ENCODE data around the gene TATDN2.

The TATDN2 gene

GRCh38 chr3:10248184-10248983, at the start of gene TATDN2:
Gene TATDN2 (plus strand): TSS chr3:10248459. CDS start chr3:10249201, 742 bp downstream.
- Histone ChIP-seq H3K36me3 (ENCODE audit: insufficient read depth, low read length) (peaks cover 17% of the 10 kb centered on the region), H3K9me3 (ENCODE audit: low read length) (peaks cover 2% of the 10 kb centered on the region), H3K27me3 (ENCODE audit: insufficient read depth, low read length) (no peaks in the 10 kb centered on the region), H2AFZ (ENCODE audit: low read depth, low read length) (peak within 1 kb of the TSS; percentile 80), H3K4me1 (ENCODE audit: insufficient read depth, low read length) (peaks cover 19% of the 10 kb centered on the region), H3K4me3 (ENCODE audit: low read length) (peak within 1 kb of the TSS; percentile 63)

- Histone ChIP-seq H2AFZ (ENCODE audit: low read depth, low read length) (no peak overlapping the region), H3K4me3 (ENCODE audit: low read length) (no peak overlapping the region), H3K9me3 (ENCODE audit: low read length) (no peaks in the 10 kb centered on the region), H3K4me1 (ENCODE audit: insufficient read depth, low read length) (peaks cover 4% of the 10 kb centered on the region), H3K27me3 (ENCODE audit: insufficient read depth, low read length) (no peaks in the 10 kb centered on the region), H3K36me3 (ENCODE audit: insufficient read depth, low read length) (no peaks in the 10 kb centered on the region)
Observed at GRCh38 chr3:10198761-10199649, 49.3 kb upstream of the TATDN2 start.

- no peak overlapping the region for H2AFZ ChIP-seq (ENCODE audit: low read depth, low read length)
- no peak overlapping the region for H3K4me3 ChIP-seq (ENCODE audit: low read length)
- no peaks in the 10 kb centered on the region for H3K27me3 ChIP-seq (ENCODE audit: insufficient read depth, low read length)
- no peaks in the 10 kb centered on the region for H3K9me3 ChIP-seq (ENCODE audit: low read length)
- no peaks in the 10 kb centered on the region for H3K4me1 ChIP-seq (ENCODE audit: insufficient read depth, low read length)
- no peaks in the 10 kb centered on the region for H3K36me3 ChIP-seq (ENCODE audit: insufficient read depth, low read length)
Observed at GRCh38 chr3:10204921-10205320, 43.3 kb upstream of the TATDN2 start.

DNA sequence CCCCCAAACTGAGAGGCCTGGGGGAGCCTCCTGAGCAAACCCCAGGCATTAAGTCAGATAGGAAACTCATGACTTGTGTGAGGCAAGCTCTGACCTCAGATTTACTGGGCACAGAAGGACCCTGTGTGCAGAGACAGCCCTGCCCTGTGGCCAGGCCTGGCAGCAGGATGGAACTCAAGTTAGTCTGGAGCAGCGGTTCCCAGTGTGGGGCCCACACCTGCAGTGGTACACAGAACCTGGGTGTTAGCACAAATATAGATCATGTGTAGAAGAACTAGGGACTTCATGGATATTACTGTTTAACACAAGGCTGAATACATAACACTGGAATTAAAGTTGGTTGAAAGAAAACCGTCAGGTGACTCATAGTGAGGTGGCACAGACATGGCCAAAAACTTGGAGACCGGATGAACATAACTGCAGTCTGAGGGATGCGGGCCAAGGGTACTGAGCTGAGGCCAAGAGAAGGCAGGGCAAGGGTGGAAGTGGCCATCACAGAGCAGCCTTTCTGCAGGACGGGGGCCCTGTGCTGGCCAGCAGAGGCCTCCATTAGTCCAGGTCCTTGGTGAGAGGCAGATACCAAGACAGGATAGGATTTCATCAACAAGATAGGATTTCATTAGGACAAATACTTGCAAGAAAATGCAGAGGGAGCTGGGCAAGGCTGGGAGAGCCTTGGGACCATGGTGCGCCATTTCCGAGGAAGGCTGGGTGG, 42.7 kb upstream of the TATDN2 start:
- H3K4me3 ChIP-seq (ENCODE audit: low read length), result no peak overlapping the region
- H3K9me3 ChIP-seq (ENCODE audit: low read length), result no peaks in the 10 kb centered on the region
- H3K36me3 ChIP-seq (ENCODE audit: insufficient read depth, low read length), result no peaks in the 10 kb centered on the region
- H2AFZ ChIP-seq (ENCODE audit: low read depth, low read length), result no peak overlapping the region
- H3K4me1 ChIP-seq (ENCODE audit: insufficient read depth, low read length), result no peaks in the 10 kb centered on the region
- H3K27me3 ChIP-seq (ENCODE audit: insufficient read depth, low read length), result no peaks in the 10 kb centered on the region

DNA sequence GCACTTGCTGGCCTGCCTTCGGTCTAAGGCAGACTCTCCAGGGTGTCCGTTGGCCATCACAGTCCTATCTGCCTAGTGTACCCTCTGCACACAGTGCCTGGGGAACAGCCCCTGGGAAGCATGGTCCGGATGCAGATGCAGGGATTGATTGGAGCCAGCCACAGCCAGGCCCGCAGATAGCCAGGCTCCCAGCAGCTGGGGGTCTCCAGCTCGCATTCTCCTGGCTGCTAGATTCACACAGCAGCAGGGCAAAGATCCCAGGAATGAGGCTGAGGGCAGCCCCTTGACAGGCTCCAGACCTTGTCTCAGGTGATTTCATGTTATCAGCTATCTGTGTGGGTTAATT, 42.1 kb upstream of the TATDN2 start:
- Histone ChIP-seq H3K4me1 (ENCODE audit: insufficient read depth, low read length) (no peaks in the 10 kb centered on the region), H2AFZ (ENCODE audit: low read depth, low read length) (no peak overlapping the region), H3K4me3 (ENCODE audit: low read length) (no peak overlapping the region), H3K27me3 (ENCODE audit: insufficient read depth, low read length) (no peaks in the 10 kb centered on the region), H3K36me3 (ENCODE audit: insufficient read depth, low read length) (no peaks in the 10 kb centered on the region), H3K9me3 (ENCODE audit: low read length) (no peaks in the 10 kb centered on the region)

DNA sequence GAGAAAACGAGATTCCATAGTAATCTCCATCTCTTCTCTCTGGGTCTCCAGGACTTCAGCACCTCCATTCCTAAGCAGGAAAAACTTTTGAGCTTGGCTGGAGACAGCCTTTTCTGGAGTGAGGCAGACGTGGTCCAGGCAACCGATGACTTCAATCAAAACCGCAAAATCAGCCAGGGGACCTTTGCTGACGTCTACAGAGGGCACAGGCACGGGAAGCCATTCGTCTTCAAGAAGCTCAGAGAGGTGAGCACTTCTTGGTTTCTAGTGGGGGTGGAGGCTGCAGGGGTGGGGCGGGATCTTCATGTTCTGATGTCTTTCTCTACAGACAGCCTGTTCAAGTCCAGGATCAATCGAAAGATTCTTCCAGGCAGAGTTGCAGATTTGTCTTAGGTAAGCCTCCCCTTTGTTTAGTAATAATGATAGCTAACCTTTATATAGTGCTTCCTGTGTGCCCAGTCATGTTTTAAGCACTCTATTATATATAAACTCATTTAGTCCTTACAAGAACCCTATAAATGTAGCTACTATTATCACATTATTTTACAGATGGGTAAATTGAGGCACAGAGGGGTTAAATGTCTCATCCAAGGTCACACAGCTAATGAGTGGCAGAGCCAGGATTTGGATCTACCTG, 35.0 kb upstream of the TATDN2 start:
- Histone ChIP-seq H3K4me3 (ENCODE audit: low read length) (no peak overlapping the region), H3K9me3 (ENCODE audit: low read length) (no peaks in the 10 kb centered on the region), H3K27me3 (ENCODE audit: insufficient read depth, low read length) (no peaks in the 10 kb centered on the region), H2AFZ (ENCODE audit: low read depth, low read length) (no peak overlapping the region), H3K36me3 (ENCODE audit: insufficient read depth, low read length) (no peaks in the 10 kb centered on the region), H3K4me1 (ENCODE audit: insufficient read depth, low read length) (no peaks in the 10 kb centered on the region)

DNA sequence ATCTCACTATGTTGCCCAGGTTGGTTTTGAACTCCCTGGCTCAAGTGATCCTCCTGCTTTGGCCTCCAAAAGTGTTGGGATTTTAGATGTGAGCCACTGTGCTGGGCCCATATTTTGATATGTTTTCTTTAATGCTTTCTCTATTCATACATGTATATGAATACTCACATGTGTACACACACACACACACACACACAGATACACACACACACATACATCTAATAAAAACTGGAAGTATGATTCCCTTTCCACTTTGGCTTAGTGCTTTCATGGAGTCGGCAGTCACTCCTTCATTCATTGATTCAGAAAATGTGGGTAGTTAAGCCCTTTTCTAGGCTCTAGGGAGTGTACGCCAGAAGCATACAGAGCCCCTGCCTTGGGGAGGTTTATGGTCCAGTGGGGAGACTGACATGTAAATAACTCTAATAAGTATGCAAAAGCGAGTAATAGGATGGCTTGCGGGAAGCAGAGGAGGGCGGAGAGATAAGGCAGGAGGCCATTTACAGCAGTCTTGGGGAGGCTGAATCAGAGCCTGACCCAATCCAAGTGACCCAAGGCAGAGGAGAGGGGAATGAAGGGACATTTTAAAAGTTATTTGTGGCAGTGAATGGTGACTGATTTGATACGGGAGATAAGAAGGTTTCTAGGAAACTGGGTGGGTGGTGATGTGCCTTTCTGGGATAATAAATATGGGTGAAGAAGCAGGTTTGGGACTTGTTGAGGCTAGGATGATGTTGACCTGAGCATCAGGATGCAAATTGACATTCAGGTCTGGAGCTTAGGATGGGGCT, 32.5 kb upstream of the TATDN2 start:
- Histone ChIP-seq H3K4me3 (ENCODE audit: low read length) (no peak overlapping the region), H2AFZ (ENCODE audit: low read depth, low read length) (no peak overlapping the region), H3K27me3 (ENCODE audit: insufficient read depth, low read length) (no peaks in the 10 kb centered on the region), H3K4me1 (ENCODE audit: insufficient read depth, low read length) (no peaks in the 10 kb centered on the region), H3K36me3 (ENCODE audit: insufficient read depth, low read length) (no peaks in the 10 kb centered on the region), H3K9me3 (ENCODE audit: low read length) (no peaks in the 10 kb centered on the region)

GRCh38 chr3:10217359-10217758, 30.9 kb upstream of the TATDN2 start:
- Histone ChIP-seq H2AFZ (ENCODE audit: low read depth, low read length) (no peak overlapping the region), H3K4me3 (ENCODE audit: low read length) (no peak overlapping the region), H3K36me3 (ENCODE audit: insufficient read depth, low read length) (no peaks in the 10 kb centered on the region), H3K27me3 (ENCODE audit: insufficient read depth, low read length) (no peaks in the 10 kb centered on the region), H3K4me1 (ENCODE audit: insufficient read depth, low read length) (no peaks in the 10 kb centered on the region), H3K9me3 (ENCODE audit: low read length) (no peaks in the 10 kb centered on the region)

DNA sequence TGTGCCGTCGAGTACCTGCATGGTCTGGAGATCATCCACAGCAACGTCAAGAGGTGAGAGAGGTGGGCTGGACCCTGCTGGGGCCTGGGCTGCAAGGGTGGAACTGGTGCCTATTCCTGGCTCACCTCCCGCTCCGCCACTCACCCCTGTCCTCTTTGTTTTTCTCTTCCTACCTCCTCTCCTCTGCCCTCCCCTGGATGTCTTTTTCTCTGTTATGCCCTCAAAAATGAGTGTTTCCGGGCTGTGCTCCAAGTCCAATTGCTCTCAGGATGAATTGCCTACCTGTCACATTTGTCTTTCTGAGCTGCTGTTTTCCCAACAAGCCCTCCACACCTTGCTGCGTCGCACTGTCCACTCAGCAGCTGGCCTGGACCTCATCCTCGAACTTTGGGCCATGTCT, 28.5 kb upstream of the TATDN2 start:
- Histone ChIP-seq H3K4me3 (ENCODE audit: low read length) (no peak overlapping the region), H3K36me3 (ENCODE audit: insufficient read depth, low read length) (no peaks in the 10 kb centered on the region), H2AFZ (ENCODE audit: low read depth, low read length) (no peak overlapping the region), H3K27me3 (ENCODE audit: insufficient read depth, low read length) (no peaks in the 10 kb centered on the region), H3K9me3 (ENCODE audit: low read length) (no peaks in the 10 kb centered on the region), H3K4me1 (ENCODE audit: insufficient read depth, low read length) (no peaks in the 10 kb centered on the region)

DNA sequence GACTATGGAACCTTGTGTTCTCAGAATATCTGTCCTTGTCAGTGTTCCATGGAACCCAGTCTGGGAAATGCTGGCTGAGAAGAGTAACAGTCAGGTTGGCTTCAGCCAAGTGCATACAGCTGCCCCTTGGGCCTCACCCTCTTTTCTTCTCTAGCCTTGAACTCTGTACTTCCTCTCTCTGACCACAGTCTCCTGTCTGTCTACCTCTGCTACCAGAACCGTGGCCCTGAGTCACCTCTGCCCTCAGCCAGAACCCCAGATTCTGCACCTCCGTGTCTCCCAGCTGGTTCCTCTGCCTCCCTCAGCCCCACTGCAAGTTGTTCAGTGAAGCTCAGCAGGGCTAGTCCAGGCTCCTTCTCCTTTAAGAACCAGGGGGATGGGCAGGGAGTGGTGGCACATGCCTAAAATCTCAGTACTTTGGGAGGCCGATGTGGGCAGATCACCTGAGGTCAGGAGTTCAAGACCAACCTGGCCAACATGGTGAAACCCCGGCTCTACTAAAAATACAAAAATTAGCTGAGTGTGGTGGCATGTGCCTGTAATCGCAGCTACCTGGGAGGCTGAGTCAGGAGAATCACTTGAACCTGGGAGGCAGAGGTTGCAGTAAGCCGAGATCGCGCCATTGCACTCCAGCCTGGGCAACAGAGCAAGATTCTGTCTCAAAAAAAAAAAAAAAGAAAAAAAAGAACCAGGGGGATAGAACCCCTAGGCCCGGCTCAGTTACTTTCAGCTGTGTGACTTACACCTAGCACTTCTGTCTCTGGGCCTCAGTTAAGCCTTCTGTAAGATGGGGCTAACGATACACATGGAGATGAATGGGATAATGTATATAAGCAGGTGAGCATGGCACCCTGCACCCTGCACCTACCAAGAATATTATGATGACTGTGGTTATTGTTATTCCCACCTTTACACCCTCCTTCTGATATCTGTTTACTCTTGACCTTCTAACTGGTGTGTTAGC, 24.3 kb upstream of the TATDN2 start:
- no peak overlapping the region for H3K4me3 ChIP-seq (ENCODE audit: low read length)
- no peaks in the 10 kb centered on the region for H3K27me3 ChIP-seq (ENCODE audit: insufficient read depth, low read length)
- no peaks in the 10 kb centered on the region for H3K9me3 ChIP-seq (ENCODE audit: low read length)
- no peaks in the 10 kb centered on the region for H3K36me3 ChIP-seq (ENCODE audit: insufficient read depth, low read length)
- H3K4me1 ChIP-seq (ENCODE audit: insufficient read depth, low read length), result no peaks in the 10 kb centered on the region
- no peak overlapping the region for H2AFZ ChIP-seq (ENCODE audit: low read depth, low read length)

DNA sequence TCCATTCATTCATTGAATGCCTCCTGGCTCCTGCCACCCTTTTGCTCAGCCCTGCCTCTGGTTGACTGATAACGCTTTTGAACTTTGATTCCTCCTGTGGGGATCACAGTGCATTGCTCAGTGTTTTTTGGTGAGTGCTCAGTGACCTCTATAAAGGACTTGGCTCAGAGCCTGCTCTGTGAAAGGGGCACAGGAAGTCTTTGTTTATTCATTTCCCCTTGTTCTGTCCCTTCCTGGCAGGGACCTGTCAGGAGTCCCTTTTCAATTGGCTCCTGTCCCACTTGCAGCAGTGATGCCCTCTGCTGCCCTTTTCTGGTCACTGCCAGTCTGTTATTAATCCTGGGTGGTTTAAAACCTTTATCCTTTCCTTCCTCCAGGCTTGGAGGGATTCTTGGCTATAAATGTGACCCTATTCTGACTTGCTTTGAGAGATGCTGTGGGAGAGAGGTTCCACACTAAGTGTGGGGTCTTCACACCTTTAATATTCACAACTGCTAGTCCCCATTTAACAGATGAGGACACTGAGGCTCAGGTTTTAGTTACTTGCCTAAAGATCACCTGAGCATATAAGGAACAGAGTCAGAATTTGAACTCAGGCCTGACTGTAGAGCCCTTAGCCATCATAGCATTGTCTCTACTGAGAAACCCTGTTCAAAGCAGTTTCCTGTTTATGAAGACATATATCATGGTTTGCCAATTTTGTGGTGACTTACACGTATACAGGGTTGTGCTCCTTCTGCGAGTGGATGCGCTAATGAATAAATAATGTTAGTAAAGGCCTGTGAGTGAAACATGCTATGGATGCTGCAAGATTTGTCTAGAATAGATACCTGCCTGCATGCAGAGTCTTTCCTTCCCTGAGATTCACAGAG, 23.2 kb upstream of the TATDN2 start:
- H3K36me3 ChIP-seq (ENCODE audit: insufficient read depth, low read length), result no peaks in the 10 kb centered on the region
- H3K4me1 ChIP-seq (ENCODE audit: insufficient read depth, low read length), result no peaks in the 10 kb centered on the region
- no peak overlapping the region for H3K4me3 ChIP-seq (ENCODE audit: low read length)
- H3K9me3 ChIP-seq (ENCODE audit: low read length), result no peaks in the 10 kb centered on the region
- H2AFZ ChIP-seq (ENCODE audit: low read depth, low read length), result no peak overlapping the region
- H3K27me3 ChIP-seq (ENCODE audit: insufficient read depth, low read length), result no peaks in the 10 kb centered on the region
